ENCODE measurements around the gene TMCC3.
"Not testable (repeated sequence)": the region's sequence is repeated elsewhere in the genome, so short reads cannot be mapped to it uniquely, and the experiment has no call there.

TMCC3 gene

GRCh38 chr12:94599189-94599588 lies 51.2 kb downstream of the TMCC3 start:
- DNase-seq: no peak

- DNase-seq: no peak
These were observed 53.1 kb downstream of the TMCC3 start for GRCh38 chr12:94597268-94597667.

GRCh38 chr12:94596596-94596995 lies 53.8 kb downstream of the TMCC3 start:
- DNase-seq: no peak

- no peak for DNase-seq
These were observed 55.2 kb downstream of the TMCC3 start for GRCh38 chr12:94595152-94595551.

- DNase-seq: no peak
These were observed 55.9 kb downstream of the TMCC3 start for GRCh38 chr12:94594443-94594825.

- DNase-seq: no peak
These were observed 56.4 kb downstream of the TMCC3 start for GRCh38 chr12:94593822-94594442.

GRCh38 chr12:94592723-94593122 lies 57.6 kb downstream of the TMCC3 start:
- DNase-seq: not testable (repeated sequence)

GRCh38 chr12:94592080-94592479 lies 58.3 kb downstream of the TMCC3 start:
- DNase-seq: no peak

- DNase-seq: no peak
These were observed 59.9 kb downstream of the TMCC3 start for GRCh38 chr12:94590428-94590827.

- DNase-seq: no peak
These were observed 60.8 kb downstream of the TMCC3 start for GRCh38 chr12:94589591-94590001.

GRCh38 chr12:94588346-94588745 lies 62.0 kb downstream of the TMCC3 start:
- no peak for DNase-seq

- no peak for DNase-seq
These were observed 62.8 kb downstream of the TMCC3 start for GRCh38 chr12:94587266-94588241.

GRCh38 chr12:94586589-94587259 lies 63.6 kb downstream of the TMCC3 start:
- DNase-seq: no peak

GRCh38 chr12:94585626-94586025 lies 64.7 kb downstream of the TMCC3 start:
- DNase-seq: no peak

GRCh38 chr12:94584377-94584776 lies 66.0 kb downstream of the TMCC3 start:
- DNase-seq: no peak

- DNase-seq: no peak
These were observed 67.8 kb downstream of the TMCC3 start for GRCh38 chr12:94582591-94582990.

GRCh38 chr12:94575645-94576403 lies 74.5 kb downstream of the TMCC3 start:
- no peak for DNase-seq

GRCh38 chr12:94575024-94575423 lies 75.3 kb downstream of the TMCC3 start:
- no peak for DNase-seq

- DNase-seq: no peak
These were observed 78.8 kb downstream of the TMCC3 start for GRCh38 chr12:94571556-94571955.

GRCh38 chr12:94570161-94570560 lies 80.2 kb downstream of the TMCC3 start:
- DNase-seq: no peak

GRCh38 chr12:94567761-94568160 lies 82.6 kb downstream of the TMCC3 start:
- DNase-seq: no peak

- DNase-seq: no peak
These were observed 84.0 kb downstream of the TMCC3 start for GRCh38 chr12:94566345-94566744.

- no peak for DNase-seq
These were observed 84.7 kb downstream of the TMCC3 start for GRCh38 chr12:94565683-94566082.
